OCI-LY3 (cell line): ENCODE data around the gene TMEFF2.

Source experiments
- H2AFZ ChIP-seq: fragments of 200-600, 300-600 bp; shearing (Covaris generic); 2 replicates; pipeline ENCODE4 v1.6.0; 2014; ENCODE audit warnings: antibody characterized with exemption, low read depth, low read length
- H3K27ac ChIP-seq: fragments of 200-600, 300-600 bp; sonication (generic); 2 replicates; pipeline ENCODE4 v1.5.1; 2014; ENCODE audit warnings: mild to moderate bottlenecking, low read length, moderate library complexity, mixed read lengths
- H3K27me3 ChIP-seq: fragments of 200-600, 300-600 bp; sonication (generic); 2 replicates; pipeline ENCODE4 v1.6.1; 2014; ENCODE audit warnings: low read depth, low read length, mixed read lengths
- H3K36me3 ChIP-seq: fragments of 200-600, 300-600 bp; sonication (generic); replicated peaks from 2 replicates; pipeline ENCODE3; 2014; ENCODE audit warnings: low read depth, low read length, mixed read lengths
- H3K4me1 ChIP-seq: fragments of 300-600, 200-600 bp; sonication (generic); 2 replicates; pipeline ENCODE4 v1.6.1; 2014; ENCODE audit warnings: low read length, mixed read lengths
- H3K4me2 ChIP-seq: fragments of 200-600, 300-600 bp; sonication (generic); 2 replicates; pipeline ENCODE4 v1.6.1; 2014; ENCODE audit warnings: low read length, mixed read lengths
- H3K4me3 ChIP-seq: fragments of 300-600, 200-600 bp; sonication (generic); 2 replicates; pipeline ENCODE4 v1.5.1; 2014; ENCODE audit warnings: antibody characterized with exemption, mild to moderate bottlenecking, low read length, moderate library complexity
- H3K79me2 ChIP-seq: fragments of 300-600, 200-600 bp; shearing (Covaris generic); 2 replicates; pipeline ENCODE4 v1.6.1; 2014; ENCODE audit warnings: mild to moderate bottlenecking, low read length, mixed read lengths
- H3K9ac ChIP-seq: fragments of 300-600, 200-600 bp; shearing (Covaris generic); 2 replicates; pipeline ENCODE4 v1.6.0; 2014; ENCODE audit warnings: mild to moderate bottlenecking, low read length, moderate library complexity
- H3K9me3 ChIP-seq: fragments of 200-600, 300-600 bp; shearing (Covaris generic); 2 replicates; pipeline ENCODE4 v1.6.1; 2014; ENCODE audit warnings: low read length, mixed read lengths; ENCODE audit not compliant: insufficient read depth
- H4K20me1 ChIP-seq: fragments of 200-600, 300-600 bp; sonication (generic); 2 replicates; pipeline ENCODE4 v1.6.1; 2016; ENCODE audit warnings: low read length, mixed read lengths; ENCODE audit not compliant: insufficient read depth
- CTCF ChIP-seq: fragments of 200-600, 300-600 bp; sonication (generic); IDR thresholded peaks from 2 replicates; pipeline ENCODE4 v1.5.1; 2014; ENCODE audit warnings: antibody characterized with exemption, low read length, low read depth
- EZH2phosphoT487 ChIP-seq: fragments of 200-600 bp; shearing (Covaris generic); IDR thresholded peaks from 2 replicates; pipeline ENCODE4 v1.6.1; 2018; ENCODE audit warnings: antibody characterized with exemption, mixed run types, low read depth

Gene TMEFF2

GRCh38 chr2:192069417-192069816 lies 125.3 kb downstream of the TMEFF2 start:
- TF ChIP-seq EZH2phosphoT487, result no peak
- no peak for TF ChIP-seq CTCF
- Histone ChIP-seq H3K27ac (no peak overlapping the region), H3K9me3 (no peaks in the 10 kb centered on the region), H3K4me1 (no peaks in the 10 kb centered on the region), H3K4me3 (no peak overlapping the region), H2AFZ (no peak overlapping the region), H3K4me2 (no peak overlapping the region), H3K79me2 (no peaks in the 10 kb centered on the region), H3K9ac (no peak overlapping the region), H3K36me3 (no peaks in the 10 kb centered on the region), H4K20me1 (no peaks in the 10 kb centered on the region), H3K27me3 (no peaks in the 10 kb centered on the region)

GRCh38 chr2:192068966-192069365 lies 125.8 kb downstream of the TMEFF2 start:
- no peaks in the 10 kb centered on the region for H3K36me3 ChIP-seq
- H3K4me3 ChIP-seq, result no peak overlapping the region
- no peak overlapping the region for H3K4me2 ChIP-seq
- no peak overlapping the region for H3K27ac ChIP-seq
- no peaks in the 10 kb centered on the region for H3K9me3 ChIP-seq
- H3K9ac ChIP-seq, result no peak overlapping the region
- H2AFZ ChIP-seq, result no peak overlapping the region
- H3K27me3 ChIP-seq, result no peaks in the 10 kb centered on the region
- no peaks in the 10 kb centered on the region for H3K79me2 ChIP-seq
- H4K20me1 ChIP-seq, result no peaks in the 10 kb centered on the region
- TF ChIP-seq EZH2phosphoT487, result no peak
- TF ChIP-seq CTCF, result no peak
- no peaks in the 10 kb centered on the region for H3K4me1 ChIP-seq

- no peak overlapping the region for H3K4me3 ChIP-seq
- H3K9me3 ChIP-seq, result no peaks in the 10 kb centered on the region
- H3K36me3 ChIP-seq, result no peaks in the 10 kb centered on the region
- no peaks in the 10 kb centered on the region for H3K79me2 ChIP-seq
- H4K20me1 ChIP-seq, result no peaks in the 10 kb centered on the region
- H3K4me1 ChIP-seq, result no peaks in the 10 kb centered on the region
- H2AFZ ChIP-seq, result no peak overlapping the region
- H3K27ac ChIP-seq, result no peak overlapping the region
- no peaks in the 10 kb centered on the region for H3K27me3 ChIP-seq
- H3K4me2 ChIP-seq, result no peak overlapping the region
- no peak for TF ChIP-seq EZH2phosphoT487
- TF ChIP-seq CTCF, result no peak
- no peak overlapping the region for H3K9ac ChIP-seq
Measured at GRCh38 chr2:192067631-192068030, 127.1 kb downstream of the TMEFF2 start.

- Histone ChIP-seq H3K79me2 (no peaks in the 10 kb centered on the region), H3K9me3 (no peaks in the 10 kb centered on the region), H4K20me1 (no peaks in the 10 kb centered on the region), H2AFZ (no peak overlapping the region), H3K4me3 (no peak overlapping the region), H3K4me1 (no peaks in the 10 kb centered on the region), H3K9ac (no peak overlapping the region), H3K27ac (no peak overlapping the region), H3K36me3 (no peaks in the 10 kb centered on the region), H3K27me3 (no peaks in the 10 kb centered on the region), H3K4me2 (no peak overlapping the region)
- no peak for TF ChIP-seq EZH2phosphoT487
- TF ChIP-seq CTCF, result no peak
Measured at GRCh38 chr2:192064459-192064858, 130.3 kb downstream of the TMEFF2 start.
